Heart left ventricle (tissue), 13 donors: ENCODE measurements around the gene FAM3D.

Source experiments
- CTCF ChIP-seq, 12 donors: fragments of 200-600 bp; sonication (generic) in 4 of 12; IDR thresholded peaks; one replicate each; pipeline versions ENCODE4 v1.5.0 to v1.8.0; 2018 to 2022; ENCODE audit warnings: antibody characterized with exemption in 12 of 12, mild to moderate bottlenecking in 5 of 12
- POLR2A ChIP-seq, 2 donors: fragments of 450-650 bp; IDR thresholded peaks; one replicate each; pipeline ENCODE4 v1.6.1; 2017; ENCODE audit warnings: antibody characterized with exemption in 2 of 2, mild to moderate bottlenecking in 2 of 2, moderate library complexity in 2 of 2
- donor health status: ischemic (EF 13 %, LVEDD 7.1; RV severe dilation, severe dysfunction).
- donor health status: DM: no; HTN: yes; CAD: no.
- donor health status: DM: no; HTN: no; CAD: no.
- donor health status: ischemic (EF 25% LVEDD 6.9; RV normal size, moderate dysfunction).
- donor health status: ischemic (EF 25% LVEDD 5.7; RV mildly dilated, moderate dysfunction).
- donor health status: ischemic (EF 35%, LVEDD 5.7; RV mildly dilated, moderate dysfunction).
- donor health status: nonischemic (EF 11% LVEDD 7.7; RV severe dilation, severe dysfunction).
- donor health status: DM: yes; HTN: yes; CAD: no.
- donor health status: PGD.
- donor health status: ischemic (EF 29% LVEDD 5.4; RV normal size, mild dysfunction).
- donor health status: nonischemic (EF 23%, LVEDD 6.1; RV moderate dilation, normal function).

GRCh38 chr3:58621086-58621830 is 45.3 kb downstream of the FAM3D start:
- TF ChIP-seq POLR2A (IDR thresholded peaks at IDR 0.05) (no peak), CTCF (IDR thresholded peaks at IDR 0.05) (no peak)
